Activated naive CD4-positive, alpha-beta T cell treated with anti-CD3 and anti-CD28 coated beads, Interleukin-2, amount 10 ng/mL, durations not matched to agents 7 days and 5 days (primary cell): ENCODE measurements around the gene RETREG2.

Source experiments
- CTCF ChIA-PET: fragments of 350-600 bp; sonication (Branson Sonifier 250); formaldehyde crosslinking; loops from one replicate; lab custom pipeline; 2021; ENCODE audit warnings: antibody characterized with exemption; lab: Charles Lee
- DNase-seq: peaks from one replicate; pipeline ENCODE4 v3.0.0-alpha.2; 2020
- H3K27ac Mint-ChIP-seq: one replicate; pipeline ENCODE4 v1.8.0; 2021; ENCODE audit warnings: mild to moderate bottlenecking, moderate library complexity, mixed read lengths
- H3K27me3 Mint-ChIP-seq: one replicate; pipeline ENCODE4 v1.8.0; 2021; ENCODE audit warnings: mild to moderate bottlenecking, mixed read lengths
- H3K36me3 Mint-ChIP-seq: one replicate; pipeline ENCODE4 v1.8.0; 2021; ENCODE audit warnings: mixed read lengths
- H3K4me1 Mint-ChIP-seq: one replicate; pipeline ENCODE4 v1.8.0; 2021; ENCODE audit warnings: mixed read lengths
- H3K4me3 Mint-ChIP-seq: one replicate; pipeline ENCODE4 v1.8.0; 2021; ENCODE audit warnings: mild to moderate bottlenecking, moderate library complexity, mixed read lengths
- H3K9me3 Mint-ChIP-seq: one replicate; pipeline ENCODE4 v1.8.0; 2021; ENCODE audit warnings: mixed read lengths

The RETREG2 gene

GRCh38 chr2:219207884-219208740 is 30.0 kb downstream of the RETREG2 start:
- CTCF ChIA-PET, result interaction anchor here (0.7 to 6.8 kb wide), 8 partner anchors 15 to 92 kb away, joined by 3 to 70 read pairs (median 4); partner anchors contain the start of genes NHEJ1 and SLC23A3
- Mint-ChIP-seq H3K27me3 (no peaks in the 10 kb centered on the region), H3K9me3 (peaks cover 2% of the 10 kb centered on the region), H3K4me1 (peaks cover 66% of the 10 kb centered on the region), H3K27ac (peak overlapping the region; percentile 98), H3K4me3 (peak overlapping the region; percentile 87), H3K36me3 (peaks cover 34% of the 10 kb centered on the region)
- DNase-seq, result no peak

- Mint-ChIP-seq H3K27ac (peak overlapping the region; percentile 80), H3K36me3 (peaks cover 40% of the 10 kb centered on the region), H3K4me1 (peaks cover 66% of the 10 kb centered on the region), H3K9me3 (peaks cover under 1% of the 10 kb centered on the region), H3K4me3 (peak overlapping the region; percentile 18), H3K27me3 (no peaks in the 10 kb centered on the region)
- CTCF ChIA-PET, result interaction anchor here (0.8 to 6.8 kb wide), 5 partner anchors 16 to 55 kb away, joined by 3 to 70 read pairs (median 4); partner anchors contain the start of genes CNPPD1, NHEJ1 and SLC23A3
- no peak for DNase-seq
These were observed 31.4 kb downstream of the RETREG2 start for GRCh38 chr2:219209236-219210195.

DNA sequence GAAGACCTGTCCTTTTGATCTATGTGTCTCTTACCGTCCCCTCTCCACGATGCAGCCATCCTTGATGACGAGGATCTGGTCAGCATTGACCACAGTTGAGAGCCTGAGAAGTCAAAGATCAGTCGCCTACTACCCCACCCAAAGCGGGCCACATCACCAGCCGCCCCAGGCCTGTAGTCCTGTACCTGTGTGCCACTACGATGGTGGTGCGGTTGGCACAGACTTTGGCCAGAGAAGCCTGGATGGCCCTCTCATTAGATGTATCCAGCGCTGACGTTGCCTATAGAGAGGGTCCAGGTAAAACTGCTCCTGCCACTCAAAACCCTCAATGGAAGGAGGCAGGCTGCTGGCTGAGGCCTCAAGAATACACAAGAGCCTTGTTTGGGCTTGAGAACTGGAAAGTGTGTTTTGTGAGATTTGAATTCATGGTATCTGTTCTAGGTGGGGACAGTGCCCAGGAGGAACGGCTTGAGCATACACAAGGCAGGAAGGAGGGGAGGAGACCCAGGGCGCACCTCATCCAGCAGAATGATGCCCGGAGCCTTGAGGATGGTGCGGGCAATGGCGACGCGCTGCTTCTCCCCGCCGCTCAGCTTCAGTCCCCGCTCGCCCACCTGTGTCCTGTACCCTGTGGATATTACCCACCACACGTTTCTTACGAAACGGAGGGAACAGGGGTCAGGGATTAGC is 32.3 kb downstream of the RETREG2 start:
- H3K36me3 Mint-ChIP-seq, result peaks cover 44% of the 10 kb centered on the region
- CTCF ChIA-PET, result interaction anchor here (1.1 to 6.8 kb wide), 2 partner anchors 39 to 45 kb away, joined by 4 to 70 read pairs; partner anchors contain the start of gene SLC23A3
- H3K27ac Mint-ChIP-seq, result peak overlapping the region; percentile 91
- H3K4me1 Mint-ChIP-seq, result peaks cover 64% of the 10 kb centered on the region
- no peaks in the 10 kb centered on the region for H3K27me3 Mint-ChIP-seq
- DNase-seq, result no peak
- no peak overlapping the region for H3K4me3 Mint-ChIP-seq
- H3K9me3 Mint-ChIP-seq, result no peaks in the 10 kb centered on the region

DNA sequence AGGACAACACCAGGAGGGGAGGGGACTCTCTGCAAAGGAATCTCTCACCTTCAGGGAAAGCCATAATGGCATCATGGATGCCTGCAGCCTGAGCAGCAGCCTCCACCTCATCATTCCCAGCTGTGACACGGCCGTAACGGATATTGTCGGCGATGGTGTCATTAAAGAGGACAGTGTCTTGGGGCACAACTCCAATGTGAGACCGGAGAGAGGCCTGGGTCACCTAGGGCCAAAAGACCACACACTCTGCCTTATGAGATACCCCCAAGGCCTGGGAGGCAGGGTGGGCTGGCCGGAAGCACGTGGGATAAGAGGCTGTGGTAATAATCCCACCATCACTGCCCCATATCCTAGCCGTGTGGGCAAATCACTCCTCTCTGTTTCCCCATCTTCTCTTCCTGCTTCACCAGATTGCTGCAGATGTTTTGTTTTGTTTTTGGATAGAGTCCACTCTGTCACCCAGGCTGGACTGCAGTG is 32.8 kb downstream of the RETREG2 start:
- CTCF ChIA-PET, result interaction anchor here (0.6 to 6.8 kb wide), 9 partner anchors 12 to 86 kb away, joined by 3 to 70 read pairs (median 4); partner anchors contain the start of genes GLB1L, SLC23A3 and STK16
- peak overlapping the region; percentile 91 for H3K27ac Mint-ChIP-seq

DNA sequence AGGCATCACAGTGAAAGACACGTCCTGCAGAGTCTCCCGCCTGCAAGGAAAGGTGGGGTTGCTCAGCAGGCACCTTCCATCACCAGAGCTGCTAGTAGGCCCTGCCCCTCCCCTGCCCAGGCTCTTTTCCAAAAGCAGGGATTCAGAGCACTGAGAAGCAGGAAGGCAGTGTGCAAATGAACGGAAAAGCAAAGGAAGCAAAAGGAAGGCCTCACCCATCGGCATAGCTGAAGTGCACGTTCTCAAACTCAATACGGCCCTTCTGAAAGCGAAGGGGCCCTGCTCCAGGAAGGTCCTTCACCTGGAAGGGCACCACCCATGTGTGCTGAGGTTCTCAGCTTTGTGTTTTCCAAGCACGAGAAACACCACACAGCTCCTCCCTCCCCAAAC is 34.9 kb downstream of the RETREG2 start:
- no peaks in the 10 kb centered on the region for H3K27me3 Mint-ChIP-seq
- no peak overlapping the region for H3K4me3 Mint-ChIP-seq
- peaks cover 43% of the 10 kb centered on the region for H3K36me3 Mint-ChIP-seq
- no peak overlapping the region for H3K27ac Mint-ChIP-seq
- CTCF ChIA-PET, result interaction anchor here (0.9 to 6.8 kb wide), 5 partner anchors 21 to 56 kb away, joined by 3 to 70 read pairs (median 4); partner anchors contain the start of gene SLC23A3
- no peak for DNase-seq
- H3K9me3 Mint-ChIP-seq, result no peaks in the 10 kb centered on the region
- H3K4me1 Mint-ChIP-seq, result peaks cover 63% of the 10 kb centered on the region

More for the DNA sequence above, 32.8 kb downstream of the RETREG2 start:
- Mint-ChIP-seq H3K27me3 (no peaks in the 10 kb centered on the region), H3K4me1 (peaks cover 59% of the 10 kb centered on the region), H3K4me3 (no peak overlapping the region), H3K9me3 (no peaks in the 10 kb centered on the region), H3K36me3 (peaks cover 44% of the 10 kb centered on the region)
- no peak for DNase-seq

- Mint-ChIP-seq H3K27me3 (no peaks in the 10 kb centered on the region), H3K36me3 (peaks cover 37% of the 10 kb centered on the region), H3K27ac (no peak overlapping the region), H3K4me3 (no peak overlapping the region), H3K4me1 (peaks cover 58% of the 10 kb centered on the region), H3K9me3 (no peaks in the 10 kb centered on the region)
- CTCF ChIA-PET, result interaction anchor here (0.9 to 6.8 kb wide), 4 partner anchors 35 to 57 kb away, joined by 3 to 70 read pairs (median 16); partner anchors contain the start of gene SLC23A3
- no peak for DNase-seq
These were observed 35.5 kb downstream of the RETREG2 start for GRCh38 chr2:219213486-219214071.

DNA sequence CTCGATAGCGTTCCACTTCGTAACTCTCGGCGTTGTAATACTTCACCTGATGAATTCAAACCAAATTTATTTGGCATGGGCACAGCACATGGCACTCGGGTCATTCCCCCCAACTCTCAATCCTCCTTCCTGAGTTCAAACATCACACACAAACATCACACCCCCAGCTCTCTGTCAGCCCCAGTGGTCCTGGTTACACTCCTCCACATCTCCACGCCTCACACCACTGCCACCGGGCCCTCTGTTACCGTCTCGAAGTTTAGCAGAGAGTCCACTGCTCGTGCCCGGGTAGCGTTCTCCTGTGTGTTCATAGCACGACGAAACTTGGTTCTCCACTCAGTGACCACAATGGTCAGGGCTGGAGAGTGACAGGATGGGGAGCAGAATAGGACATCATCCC is 36.1 kb downstream of the RETREG2 start:
- Mint-ChIP-seq H3K4me1 (peaks cover 56% of the 10 kb centered on the region), H3K4me3 (no peak overlapping the region), H3K36me3 (peaks cover 31% of the 10 kb centered on the region), H3K27me3 (no peaks in the 10 kb centered on the region), H3K27ac (no peak overlapping the region), H3K9me3 (no peaks in the 10 kb centered on the region)
- no peak for DNase-seq
- CTCF ChIA-PET, result interaction anchor here (0.8 to 6.8 kb wide), 2 partner anchors 43 to 81 kb away, joined by 3 to 70 read pairs; partner anchors contain the start of gene SLC23A3

GRCh38 chr2:219214786-219215185 is 36.7 kb downstream of the RETREG2 start:
- no peaks in the 10 kb centered on the region for H3K27me3 Mint-ChIP-seq
- H3K9me3 Mint-ChIP-seq, result no peaks in the 10 kb centered on the region
- H3K36me3 Mint-ChIP-seq, result peaks cover 31% of the 10 kb centered on the region
- CTCF ChIA-PET, result interaction anchor here (0.6 to 0.8 kb wide), 2 partner anchors 18 to 80 kb away, joined by 3 read pairs; no protein-coding TSS in a partner anchor
- H3K4me3 Mint-ChIP-seq, result no peak overlapping the region
- H3K4me1 Mint-ChIP-seq, result peaks cover 56% of the 10 kb centered on the region
- DNase-seq, result no peak
- H3K27ac Mint-ChIP-seq, result no peak overlapping the region

DNA sequence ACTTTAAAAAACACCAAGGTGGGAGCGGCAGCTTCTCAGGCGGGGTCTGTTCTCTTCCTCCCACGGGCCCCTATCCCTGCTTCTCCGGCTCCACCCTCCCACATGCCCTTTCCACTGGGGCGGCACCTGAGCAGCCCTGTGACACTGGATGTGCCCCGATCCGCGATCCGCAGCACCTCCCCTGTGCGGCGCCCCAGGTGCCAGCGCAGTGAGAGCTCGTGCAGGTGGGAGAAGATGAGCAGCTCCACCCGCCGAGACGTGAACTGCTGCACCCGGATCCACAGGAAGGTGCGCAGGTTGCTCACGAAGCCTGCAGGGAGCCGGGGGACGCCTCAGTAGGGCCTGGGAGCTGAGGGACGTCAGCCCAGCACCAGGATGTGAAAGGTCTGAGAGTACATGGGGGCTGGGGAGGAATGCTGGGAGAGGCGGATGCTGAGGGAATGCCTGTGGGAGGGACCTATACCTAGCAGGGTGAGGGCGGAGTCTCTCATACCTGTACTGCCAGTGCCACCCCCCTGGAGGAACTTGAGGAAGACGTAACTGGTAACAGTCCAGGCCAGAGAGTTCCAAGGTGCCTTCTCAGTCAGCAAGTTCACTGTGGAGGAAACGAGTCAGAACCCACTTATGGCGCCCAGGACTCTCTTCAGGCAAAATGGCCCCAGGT is 37.9 kb downstream of the RETREG2 start:
- CTCF ChIA-PET, result interaction anchor here (1.0 to 2.4 kb wide), 4 partner anchors 10 to 83 kb away, joined by 4 to 8 read pairs (median 6); partner anchors contain the start of gene ZFAND2B
- Mint-ChIP-seq H3K4me1 (peaks cover 46% of the 10 kb centered on the region), H3K27ac (no peak overlapping the region), H3K4me3 (no peak overlapping the region), H3K27me3 (no peaks in the 10 kb centered on the region), H3K9me3 (no peaks in the 10 kb centered on the region), H3K36me3 (peaks cover 35% of the 10 kb centered on the region)
- no peak for DNase-seq

DNA sequence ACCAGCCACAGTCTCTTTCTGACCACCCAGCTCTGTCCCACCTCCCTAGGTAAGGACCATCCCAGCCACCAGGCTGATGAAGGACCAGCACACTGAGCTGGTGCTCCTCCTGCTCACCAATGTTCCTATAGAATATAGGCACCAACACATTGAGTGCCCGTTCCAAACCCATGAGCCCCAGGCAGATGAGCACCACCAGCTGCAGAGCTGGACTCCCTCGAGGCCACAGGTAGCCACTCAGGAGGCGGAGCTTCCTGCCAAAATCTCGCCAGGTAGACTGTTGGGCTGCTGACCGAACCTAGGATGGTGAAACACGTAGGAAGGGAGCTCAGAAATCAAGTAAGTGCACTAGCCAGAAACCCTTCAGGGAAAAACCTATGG is 38.5 kb downstream of the RETREG2 start:
- Mint-ChIP-seq H3K27me3 (no peaks in the 10 kb centered on the region), H3K4me1 (peaks cover 40% of the 10 kb centered on the region), H3K9me3 (no peaks in the 10 kb centered on the region), H3K27ac (peak overlapping the region; percentile 54), H3K36me3 (peaks cover 34% of the 10 kb centered on the region), H3K4me3 (no peak overlapping the region)
- CTCF ChIA-PET, result interaction anchor here (0.6 to 2.4 kb wide), 5 partner anchors 8 to 83 kb away, joined by 3 to 8 read pairs (median 4); partner anchors contain the start of gene ZFAND2B
- no peak for DNase-seq

- peaks cover 31% of the 10 kb centered on the region for H3K4me1 Mint-ChIP-seq
- no peaks in the 10 kb centered on the region for H3K27me3 Mint-ChIP-seq
- peaks cover 38% of the 10 kb centered on the region for H3K36me3 Mint-ChIP-seq
- H3K4me3 Mint-ChIP-seq, result peak overlapping the region; percentile 81
- CTCF ChIA-PET, result interaction anchor here (0.7 to 1.7 kb wide), 5 partner anchors 31 to 77 kb away, joined by 3 to 8 read pairs (median 5); no protein-coding TSS in a partner anchor
- DNase-seq, result no peak
- H3K9me3 Mint-ChIP-seq, result no peaks in the 10 kb centered on the region
- H3K27ac Mint-ChIP-seq, result peak overlapping the region; percentile 89
These were observed 40.2 kb downstream of the RETREG2 start for GRCh38 chr2:219218217-219218731.
